Measurements from ENCODE around the gene FRS3.

Gene FRS3

GRCh38 chr6:41734666-41735426, 44.9 kb downstream of the FRS3 start (continued):
- no peak for TF ChIP-seq TSHZ1 (tag by site-specific recombination; IDR thresholded peaks at IDR 0.05; ENCODE audit: borderline replicate concordance)
- no peak for TF ChIP-seq ZNF585B (tag by site-specific recombination; IDR thresholded peaks at IDR 0.05)
- 0 out of 2 replicates have a peak, but pooled peaks have one; percentile 33 for TF ChIP-seq BCL11B (tag by site-specific recombination; IDR thresholded peaks at IDR 0.05; ENCODE audit: low read depth)
- TF ChIP-seq ZNF112 (tag by site-specific recombination; IDR thresholded peaks at IDR 0.05) = no peak
- TF ChIP-seq ZNF660 (tag by site-specific recombination; IDR thresholded peaks at IDR 0.05) = no peak
- no peak for TF ChIP-seq ZNF518A (tag by site-specific recombination; conservative IDR thresholded peaks at IDR 0.05; ENCODE audit: low read depth)
- no peak for TF ChIP-seq ZNF777 (tag by site-specific recombination; IDR thresholded peaks at IDR 0.05; ENCODE audit: borderline replicate concordance)
- TF ChIP-seq ZNF214 (tag by site-specific recombination; IDR thresholded peaks at IDR 0.05; ENCODE audit: borderline replicate concordance) = no peak
- no peak for TF ChIP-seq ZNF426 (tag by site-specific recombination; IDR thresholded peaks at IDR 0.05)
- no peak for TF ChIP-seq ZNF362 (tag by site-specific recombination; IDR thresholded peaks at IDR 0.05)
- no peak for TF ChIP-seq REPIN1 (tag by site-specific recombination; IDR thresholded peaks at IDR 0.05; ENCODE audit: low read depth)
- TF ChIP-seq ZNF658 (tag by site-specific recombination; IDR thresholded peaks at IDR 0.05) = no peak
- no peak for TF ChIP-seq ZNF561 (tag by site-specific recombination; IDR thresholded peaks at IDR 0.05; ENCODE audit: borderline replicate concordance)
- TF ChIP-seq KLF8 (tag by site-specific recombination; IDR thresholded peaks at IDR 0.05) = peak; percentile 43; the same call in 1 of the 2 replicates
- TF ChIP-seq, protein P1, sequence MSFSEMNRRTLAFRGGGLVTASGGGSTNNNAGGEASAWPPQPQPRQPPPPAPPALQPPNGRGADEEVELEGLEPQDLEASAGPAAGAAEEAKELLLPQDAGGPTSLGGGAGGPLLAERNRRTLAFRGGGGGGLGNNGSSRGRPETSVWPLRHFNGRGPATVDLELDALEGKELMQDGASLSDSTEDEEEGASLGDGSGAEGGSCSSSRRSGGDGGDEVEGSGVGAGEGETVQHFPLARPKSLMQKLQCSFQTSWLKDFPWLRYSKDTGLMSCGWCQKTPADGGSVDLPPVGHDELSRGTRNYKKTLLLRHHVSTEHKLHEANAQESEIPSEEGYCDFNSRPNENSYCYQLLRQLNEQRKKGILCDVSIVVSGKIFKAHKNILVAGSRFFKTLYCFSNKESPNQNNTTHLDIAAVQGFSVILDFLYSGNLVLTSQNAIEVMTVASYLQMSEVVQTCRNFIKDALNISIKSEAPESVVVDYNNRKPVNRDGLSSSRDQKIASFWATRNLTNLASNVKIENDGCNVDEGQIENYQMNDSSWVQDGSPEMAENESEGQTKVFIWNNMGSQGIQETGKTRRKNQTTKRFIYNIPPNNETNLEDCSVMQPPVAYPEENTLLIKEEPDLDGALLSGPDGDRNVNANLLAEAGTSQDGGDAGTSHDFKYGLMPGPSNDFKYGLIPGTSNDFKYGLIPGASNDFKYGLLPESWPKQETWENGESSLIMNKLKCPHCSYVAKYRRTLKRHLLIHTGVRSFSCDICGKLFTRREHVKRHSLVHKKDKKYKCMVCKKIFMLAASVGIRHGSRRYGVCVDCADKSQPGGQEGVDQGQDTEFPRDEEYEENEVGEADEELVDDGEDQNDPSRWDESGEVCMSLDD (tag by site-specific recombination; IDR thresholded peaks at IDR 0.05) = no peak
- TF ChIP-seq SALL2 (tag by site-specific recombination; IDR thresholded peaks at IDR 0.05; ENCODE audit: borderline replicate concordance) = no peak
- no peak for TF ChIP-seq ZNF571 (tag by site-specific recombination; IDR thresholded peaks at IDR 0.05)
- TF ChIP-seq ZNF335 (tag by site-specific recombination; conservative IDR thresholded peaks at IDR 0.05) = peak; percentile 71
- no peak for TF ChIP-seq ZNF664 (tag by site-specific recombination; IDR thresholded peaks at IDR 0.05)
- no peak for TF ChIP-seq ZNF707 (tag by site-specific recombination; IDR thresholded peaks at IDR 0.05)
- peak; percentile 84 for TF ChIP-seq KLF9 (tag by site-specific recombination; IDR thresholded peaks at IDR 0.05; ENCODE audit: low read depth)
- no peak for TF ChIP-seq ZNF610 (tag by site-specific recombination; IDR thresholded peaks at IDR 0.05; ENCODE audit: borderline replicate concordance)
- TF ChIP-seq IKZF3 (tag by site-specific recombination; IDR thresholded peaks at IDR 0.05) = no peak
- TF ChIP-seq TRIM28 (IDR thresholded peaks at IDR 0.05; ENCODE audit: borderline replicate concordance, low read length) = no peak
- no peak for TF ChIP-seq ZSCAN16 (tag by site-specific recombination; IDR thresholded peaks at IDR 0.05)
- TF ChIP-seq ZNF501 (tag by site-specific recombination; IDR thresholded peaks at IDR 0.05) = no peak
- TF ChIP-seq ZNF133 (tag by site-specific recombination; IDR thresholded peaks at IDR 0.05) = no peak; the same call in 1 of the 2 replicates
